ENCODE results near the gene TEX28.
"Not testable (repeated sequence)": the region's sequence is repeated elsewhere in the genome, so short reads cannot be mapped to it uniquely, and the experiment has no call there.

DNA sequence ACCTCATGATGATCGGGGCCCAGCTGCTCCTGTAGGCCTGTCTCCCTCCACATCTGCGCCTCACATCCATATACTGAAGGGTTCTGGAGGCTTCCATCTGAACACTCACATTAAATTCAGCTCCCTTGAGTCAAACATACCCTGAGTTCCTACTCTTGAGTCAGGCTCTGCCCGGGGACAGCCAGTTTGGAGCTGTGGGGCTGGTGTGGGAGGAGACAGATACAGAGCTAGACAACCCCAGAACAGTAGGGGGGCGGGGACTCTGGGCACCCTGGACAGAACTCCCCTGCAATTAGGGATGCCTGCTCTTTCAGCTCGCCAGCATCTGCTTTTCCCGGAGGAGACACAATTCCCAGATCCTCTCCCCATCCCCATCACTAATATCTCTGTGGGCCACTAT, 31.9 kb downstream of the TEX28 start:
- TF ChIP-seq POLR2A (IDR thresholded peaks at IDR 0.05; ENCODE audit: low read length); GATA1 (IDR thresholded peaks at IDR 0.05; ENCODE audit: low read depth, low read length): not testable (repeated sequence)

Measured in erythroblast (primary cell).